ENCODE data around the gene IDH3A. TPM values are rescaled to one million over a fixed set of nuclear protein-coding genes. Genes with fewer than 3 reads are reported as not detected.
A peak's percentile ranks its signal among the peaks of the same experiment; 100 is the strongest.

The IDH3A gene
- total RNA-seq, 1 donor from 2014 or later: 78.3 TPM

DNA sequence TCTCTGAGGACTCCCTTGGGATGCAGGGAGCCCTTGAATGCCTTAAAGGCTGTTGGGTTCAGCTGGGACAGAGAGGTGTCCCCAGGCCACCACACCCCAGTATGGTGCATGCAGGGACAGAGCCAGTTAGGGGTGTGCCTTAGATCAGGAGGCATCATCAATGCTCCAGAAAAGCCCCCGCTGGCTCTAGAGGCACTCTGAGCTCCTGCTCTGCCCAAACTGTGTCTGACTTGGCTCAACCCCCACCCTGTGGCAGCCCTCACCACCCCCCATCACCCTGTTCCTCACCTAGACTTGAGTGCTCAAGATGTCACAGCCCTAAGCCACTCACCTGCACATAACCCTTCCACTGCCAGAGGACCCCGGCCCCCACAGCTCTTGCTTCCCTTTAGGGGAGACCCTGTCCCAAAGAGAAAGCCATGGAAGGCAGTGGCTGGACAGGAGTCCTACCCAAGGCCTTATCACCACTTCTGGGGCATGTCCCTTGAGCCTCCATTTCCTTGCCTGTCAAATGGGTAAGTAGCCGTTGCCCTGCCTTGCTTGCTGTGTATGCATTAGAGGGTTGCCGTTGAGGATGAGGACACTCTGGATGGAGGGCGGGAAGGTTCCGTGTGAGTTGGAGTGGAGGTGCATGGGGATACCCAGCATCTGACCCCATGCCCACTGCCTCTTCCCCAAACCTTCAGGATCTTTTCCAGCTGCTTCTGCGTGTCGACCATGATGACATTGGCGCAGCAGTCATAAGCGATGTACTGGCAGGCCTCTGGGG, 43.8 kb downstream of the IDH3A start:
- no peaks in the 10 kb centered on the region for H3K27me3 ChIP-seq (ENCODE audit: low read depth)
- ATAC-seq (peak in 1 of 2 donors; percentile 44), DNase-seq (no peak)
- H3K4me3 ChIP-seq: no peak overlapping the region
- H3K27ac ChIP-seq: no peak overlapping the region
- H3K36me3 ChIP-seq: no peaks in the 10 kb centered on the region
- intact Hi-C loops (cut with DNase I): loop anchor here (10.0 kb wide), 1 partner anchor 78 kb away; no protein-coding TSS in a partner anchor
- no peaks in the 10 kb centered on the region for H3K4me1 ChIP-seq
- no peaks in the 10 kb centered on the region for H3K9me3 ChIP-seq
- TF ChIP-seq, protein P1, sequence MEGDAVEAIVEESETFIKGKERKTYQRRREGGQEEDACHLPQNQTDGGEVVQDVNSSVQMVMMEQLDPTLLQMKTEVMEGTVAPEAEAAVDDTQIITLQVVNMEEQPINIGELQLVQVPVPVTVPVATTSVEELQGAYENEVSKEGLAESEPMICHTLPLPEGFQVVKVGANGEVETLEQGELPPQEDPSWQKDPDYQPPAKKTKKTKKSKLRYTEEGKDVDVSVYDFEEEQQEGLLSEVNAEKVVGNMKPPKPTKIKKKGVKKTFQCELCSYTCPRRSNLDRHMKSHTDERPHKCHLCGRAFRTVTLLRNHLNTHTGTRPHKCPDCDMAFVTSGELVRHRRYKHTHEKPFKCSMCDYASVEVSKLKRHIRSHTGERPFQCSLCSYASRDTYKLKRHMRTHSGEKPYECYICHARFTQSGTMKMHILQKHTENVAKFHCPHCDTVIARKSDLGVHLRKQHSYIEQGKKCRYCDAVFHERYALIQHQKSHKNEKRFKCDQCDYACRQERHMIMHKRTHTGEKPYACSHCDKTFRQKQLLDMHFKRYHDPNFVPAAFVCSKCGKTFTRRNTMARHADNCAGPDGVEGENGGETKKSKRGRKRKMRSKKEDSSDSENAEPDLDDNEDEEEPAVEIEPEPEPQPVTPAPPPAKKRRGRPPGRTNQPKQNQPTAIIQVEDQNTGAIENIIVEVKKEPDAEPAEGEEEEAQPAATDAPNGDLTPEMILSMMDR (IDR thresholded peaks at IDR 0.05): no peak

- DNase-seq: no peak
- TF ChIP-seq, protein P1 (IDR thresholded peaks at IDR 0.05): no peak
- peak; percentile 11 to 18 for ATAC-seq
- Histone ChIP-seq H3K36me3 (no peaks in the 10 kb centered on the region), H3K27me3 (ENCODE audit: low read depth) (no peaks in the 10 kb centered on the region), H3K9me3 (no peaks in the 10 kb centered on the region), H3K27ac (no peak overlapping the region), H3K4me1 (no peaks in the 10 kb centered on the region), H3K4me3 (no peak overlapping the region)
- intact Hi-C loops (cut with DNase I): loop anchor here (10.0 kb wide), 1 partner anchor 79 kb away; no protein-coding TSS in a partner anchor
Measured at GRCh38 chr15:78193731-78194567, 44.8 kb downstream of the IDH3A start.

- intact Hi-C loops (cut with DNase I): loop anchor here (10.0 kb wide), 1 partner anchor 80 kb away; no protein-coding TSS in a partner anchor
Measured at GRCh38 chr15:78194568-78194925, 45.4 kb downstream of the IDH3A start.

GRCh38 chr15:78195735-78196201, 46.6 kb downstream of the IDH3A start:
- H3K27me3 ChIP-seq (ENCODE audit: low read depth): no peaks in the 10 kb centered on the region
- no peaks in the 10 kb centered on the region for H3K9me3 ChIP-seq
- no peak overlapping the region for H3K4me3 ChIP-seq
- no peak overlapping the region for H3K27ac ChIP-seq
- no peak for DNase-seq
- TF ChIP-seq, protein P1 (IDR thresholded peaks at IDR 0.05): peak; percentile 82
- intact Hi-C loops (cut with DNase I): loop anchor here (10.0 kb wide), 1 partner anchor 81 kb away; no protein-coding TSS in a partner anchor
- ATAC-seq: peak; percentile 78 to 88
- no peaks in the 10 kb centered on the region for H3K4me1 ChIP-seq
- H3K36me3 ChIP-seq: no peaks in the 10 kb centered on the region

More at GRCh38 chr15:78194568-78194925, 45.4 kb downstream of the IDH3A start:
- H3K36me3 ChIP-seq: no peaks in the 10 kb centered on the region
- H3K27me3 ChIP-seq (ENCODE audit: low read depth): no peaks in the 10 kb centered on the region
- no peak overlapping the region for H3K27ac ChIP-seq
- no peaks in the 10 kb centered on the region for H3K9me3 ChIP-seq
- TF ChIP-seq, protein P1 (IDR thresholded peaks at IDR 0.05): no peak
- no peaks in the 10 kb centered on the region for H3K4me1 ChIP-seq
- no peak overlapping the region for H3K4me3 ChIP-seq
- DNase-seq: no peak
- ATAC-seq: peak; percentile 12 to 25

DNA sequence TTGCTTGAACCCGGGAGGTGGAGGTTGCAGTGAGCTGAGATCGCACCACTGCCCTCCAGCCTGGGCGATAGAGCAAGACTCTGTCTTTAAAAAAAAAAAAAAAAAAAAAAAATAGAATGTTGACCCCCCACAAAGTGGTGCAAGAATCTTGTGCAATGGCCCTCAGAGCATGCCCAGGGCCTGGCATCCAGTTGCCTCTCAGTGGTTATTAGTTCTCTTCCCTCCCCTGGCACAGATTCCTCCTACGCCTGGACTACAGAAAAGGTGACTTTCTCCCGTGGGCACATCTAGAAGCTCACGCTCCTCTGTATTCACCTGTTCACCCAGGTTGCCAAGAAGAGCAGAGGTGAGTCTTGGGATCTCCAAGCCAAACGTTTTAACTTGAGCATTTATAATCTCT, 48.5 kb downstream of the IDH3A start:
- H3K27ac ChIP-seq: no peak overlapping the region
- no peak overlapping the region for H3K4me3 ChIP-seq
- no peak for DNase-seq
- no peaks in the 10 kb centered on the region for H3K36me3 ChIP-seq
- ATAC-seq: no peak
- H3K9me3 ChIP-seq: no peaks in the 10 kb centered on the region
- intact Hi-C loops (cut with DNase I): loop anchor here (10.0 kb wide), 1 partner anchor 83 kb away; no protein-coding TSS in a partner anchor
- H3K27me3 ChIP-seq (ENCODE audit: low read depth): no peaks in the 10 kb centered on the region
- TF ChIP-seq, protein P1 (IDR thresholded peaks at IDR 0.05): no peak
- no peaks in the 10 kb centered on the region for H3K4me1 ChIP-seq
